H9 (cell line): Measurements from ENCODE around the gene DPM3. TPM values are rescaled to one million over a fixed set of nuclear protein-coding genes. Genes with fewer than 3 reads are reported as not detected.

ENCODE experiments used
- DNase-seq: peaks from one replicate; pipeline ENCODE4 v3.0.0-alpha.2; 2017
- H2AFZ ChIP-seq: one replicate; pipeline ENCODE4 v1.6.1; 2013; ENCODE audit warnings: mild to moderate bottlenecking, low read length, control low read depth, moderate library complexity
- H2AK5ac ChIP-seq: 2 replicates; pipeline ENCODE4 v1.6.1; 2013; ENCODE audit warnings: low read length, control low read depth, mixed read lengths; ENCODE audit not compliant: insufficient read length
- H2BK120ac ChIP-seq: one replicate; pipeline ENCODE4 v1.6.1; 2013; ENCODE audit warnings: low read depth, mild to moderate bottlenecking, low read length, control low read depth, inconsistent platforms; ENCODE audit not compliant: poor library complexity, severe bottlenecking
- H2BK12ac ChIP-seq: 2 replicates; pipeline ENCODE4 v1.6.1; 2013; ENCODE audit warnings: low read length, control low read depth, mixed read lengths, low read depth; ENCODE audit not compliant: insufficient read length
- H2BK15ac ChIP-seq: 2 replicates; pipeline ENCODE4 v1.6.1; 2013; ENCODE audit warnings: low read depth, low read length, control low read depth
- H2BK20ac ChIP-seq: one replicate; pipeline ENCODE4 v1.6.1; 2013; ENCODE audit warnings: low read depth, mild to moderate bottlenecking, low read length, control low read depth, inconsistent platforms; ENCODE audit not compliant: poor library complexity, severe bottlenecking
- H2BK5ac ChIP-seq: 2 replicates; pipeline ENCODE4 v1.6.1; 2013; ENCODE audit warnings: low read length, control low read depth, mixed read lengths; ENCODE audit not compliant: insufficient read length
- H3K14ac ChIP-seq: 2 replicates; pipeline ENCODE4 v1.6.1; 2013; ENCODE audit warnings: low read length, control low read depth; ENCODE audit not compliant: insufficient read depth
- H3K18ac ChIP-seq: 2 replicates; pipeline ENCODE4 v1.6.1; 2013; ENCODE audit warnings: low read depth, mild to moderate bottlenecking, mixed read lengths, low read length, control low read depth; ENCODE audit not compliant: insufficient read length
- H3K23ac ChIP-seq: 2 replicates; pipeline ENCODE4 v1.6.1; 2013; ENCODE audit warnings: low read length, control low read depth, mixed read lengths, low read depth; ENCODE audit not compliant: insufficient read length
- H3K23me2 ChIP-seq: 2 replicates; pipeline ENCODE4 v1.6.1; 2013; ENCODE audit warnings: low read depth, mild to moderate bottlenecking, mixed read lengths, low read length, control low read depth; ENCODE audit not compliant: insufficient read length, poor library complexity, severe bottlenecking
- H3K27ac ChIP-seq: 2 replicates; pipeline ENCODE4 v1.5.1; 2013; ENCODE audit warnings: low read length, control low read depth, mixed read lengths, low read depth; ENCODE audit not compliant: insufficient read length
- H3K27me3 ChIP-seq: 2 replicates; pipeline ENCODE4 v1.6.1; 2013; ENCODE audit warnings: low read length, control low read depth, inconsistent platforms; ENCODE audit not compliant: insufficient read depth
- H3K4ac ChIP-seq: 2 replicates; pipeline ENCODE4 v1.6.1; 2013; ENCODE audit warnings: low read depth, mild to moderate bottlenecking, control low read depth, inconsistent platforms, low read length, moderate library complexity
- H3K4me1 ChIP-seq: 2 replicates; pipeline ENCODE4 v1.6.1; 2013; ENCODE audit warnings: low read length, control low read depth, inconsistent platforms; ENCODE audit not compliant: insufficient read depth
- H3K4me2 ChIP-seq: 2 replicates; pipeline ENCODE4 v1.6.1; 2013; ENCODE audit warnings: low read length, control low read depth, mixed read lengths; ENCODE audit not compliant: insufficient read length, insufficient read depth
- H3K56ac ChIP-seq: 2 replicates; pipeline ENCODE4 v1.6.1; 2013; ENCODE audit warnings: low read depth, mild to moderate bottlenecking, mixed read lengths, low read length, control low read depth; ENCODE audit not compliant: insufficient read length
- H3K79me1 ChIP-seq: 2 replicates; pipeline ENCODE4 v1.6.1; 2013; ENCODE audit warnings: low read depth, mild to moderate bottlenecking, moderate library complexity, low read length, control low read depth, inconsistent platforms; ENCODE audit not compliant: insufficient read depth, poor library complexity, severe bottlenecking
- H3K79me2 ChIP-seq: 2 replicates; pipeline ENCODE4 v1.6.1; 2013; ENCODE audit warnings: low read length, control low read depth, inconsistent platforms; ENCODE audit not compliant: insufficient read depth
- H3K9ac ChIP-seq: 2 replicates; pipeline ENCODE4 v1.6.1; 2013; ENCODE audit warnings: low read length, control low read depth, mixed read lengths; ENCODE audit not compliant: insufficient read length; ENCODE audit errors: extremely low read depth
- H3K9me3 ChIP-seq: one replicate; pipeline ENCODE4 v1.6.1; 2013; ENCODE audit warnings: low read depth, low read length, inconsistent platforms; ENCODE audit not compliant: control insufficient read depth
- H3T11ph ChIP-seq: one replicate; pipeline ENCODE4 v1.6.1; 2013; ENCODE audit warnings: mild to moderate bottlenecking, low read length, control low read depth, inconsistent platforms
- H4K20me1 ChIP-seq: one replicate; pipeline ENCODE4 v1.6.1; 2013; ENCODE audit not compliant: control insufficient read depth, insufficient read length, insufficient read depth
- H4K5ac ChIP-seq: 2 replicates; pipeline ENCODE4 v1.6.1; 2013; ENCODE audit warnings: low read depth, mild to moderate bottlenecking, mixed read lengths, low read length, control low read depth; ENCODE audit not compliant: insufficient read length
- H4K8ac ChIP-seq: replicated peaks from 2 replicates; pipeline ENCODE4 v1.6.1; 2013; ENCODE audit warnings: low read length, control low read depth, mixed read lengths, low read depth; ENCODE audit not compliant: insufficient read length
- H4K91ac ChIP-seq: 2 replicates; pipeline ENCODE4 v1.6.1; 2013; ENCODE audit warnings: low read depth, mild to moderate bottlenecking, moderate library complexity, mixed read lengths, low read length, control low read depth; ENCODE audit not compliant: insufficient read length
- H3K27ac Mint-ChIP-seq, 3 experiments: 2 replicates in 2 of 3; 3 replicates in 1 of 3; pipeline ENCODE4 v1.8.0; 2020 to 2021; ENCODE audit warnings: mixed read lengths in 3 of 3, mild to moderate bottlenecking in 1 of 3, moderate library complexity in 1 of 3
- H3K27me3 Mint-ChIP-seq: 2 replicates; pipeline ENCODE4 v1.8.0; 2021; ENCODE audit warnings: low read depth, mild to moderate bottlenecking, moderate library complexity, mixed read lengths
- H3K36me3 Mint-ChIP-seq, 3 experiments: 2 replicates in 2 of 3; 3 replicates in 1 of 3; pipeline ENCODE4 v1.8.0; 2020 to 2021; ENCODE audit warnings: low read depth in 3 of 3, mixed read lengths in 3 of 3; ENCODE audit not compliant: insufficient read depth in 1 of 3
- H3K4me1 Mint-ChIP-seq, 2 experiments: 2 replicates each; pipeline ENCODE4 v1.8.0; 2020; ENCODE audit warnings: mixed read lengths in 2 of 2
- H3K4me3 Mint-ChIP-seq, 2 experiments: 2 replicates in 1 of 2; 3 replicates in 1 of 2; pipeline ENCODE4 v1.8.0; 2020 to 2021; ENCODE audit warnings: mild to moderate bottlenecking in 2 of 2, mixed read lengths in 2 of 2, moderate library complexity in 1 of 2
- H3K9me3 Mint-ChIP-seq, 2 experiments: 2 replicates in 1 of 2; 3 replicates in 1 of 2; pipeline ENCODE4 v1.8.0; 2020; ENCODE audit warnings: mild to moderate bottlenecking in 2 of 2, mixed read lengths in 2 of 2, moderate library complexity in 1 of 2
- WGBS: extraction: QIAGEN DNeasy Blood & Tissue Kit; methylation state at CpG from one replicate; pipeline ENCODE4 v1.1.7; 2013; ENCODE audit warnings: missing lambda C conversion rate, low lambda C conversion rate, mixed read lengths; ENCODE audit not compliant: insufficient read length; ENCODE audit errors: extremely low coverage; 5-methylcytosine and 5-hydroxymethylcytosine counted together
- total RNA-seq: library from RNA; stranded (reverse); gene quantifications from 2 replicates; pipeline ENCODE4 v1.2.1, GENCODE V29; 2021
- TF ChIP-seq, protein P1 (sequence below): fragments of 200-600 bp; sonication (generic); conservative IDR thresholded peaks from 3 replicates; pipeline ENCODE4 v1.8.0; 2021; ENCODE audit warnings: antibody characterized with exemption, mild to moderate bottlenecking

Gene DPM3
- total RNA-seq, 1 experiment from 2014 or later, result 48.5 TPM

DNA sequence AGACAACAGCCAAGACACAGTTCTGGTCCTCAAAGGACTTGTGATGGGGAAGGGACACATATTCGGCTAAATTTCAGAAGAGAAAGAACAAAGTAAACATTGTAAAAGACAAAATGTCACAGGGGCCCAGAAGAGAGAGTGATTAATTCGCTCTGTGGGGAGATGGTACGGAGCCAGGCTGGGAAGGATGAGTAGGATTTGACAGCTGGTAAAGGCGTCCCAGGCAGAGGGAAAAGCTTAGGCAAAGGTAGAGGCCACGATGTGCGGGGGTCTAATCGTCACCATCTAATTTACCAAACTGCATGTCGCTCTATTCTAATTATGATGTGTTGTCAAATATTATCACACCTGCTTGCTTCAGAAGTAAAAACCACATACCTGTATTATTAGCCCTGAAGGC lies 29.9 kb downstream of the DPM3 start:
- no peaks in the 10 kb centered on the region for H3K79me2 ChIP-seq
- H4K5ac ChIP-seq, result no peak overlapping the region
- no peaks in the 10 kb centered on the region for H3K23me2 ChIP-seq
- TF ChIP-seq, protein P1, sequence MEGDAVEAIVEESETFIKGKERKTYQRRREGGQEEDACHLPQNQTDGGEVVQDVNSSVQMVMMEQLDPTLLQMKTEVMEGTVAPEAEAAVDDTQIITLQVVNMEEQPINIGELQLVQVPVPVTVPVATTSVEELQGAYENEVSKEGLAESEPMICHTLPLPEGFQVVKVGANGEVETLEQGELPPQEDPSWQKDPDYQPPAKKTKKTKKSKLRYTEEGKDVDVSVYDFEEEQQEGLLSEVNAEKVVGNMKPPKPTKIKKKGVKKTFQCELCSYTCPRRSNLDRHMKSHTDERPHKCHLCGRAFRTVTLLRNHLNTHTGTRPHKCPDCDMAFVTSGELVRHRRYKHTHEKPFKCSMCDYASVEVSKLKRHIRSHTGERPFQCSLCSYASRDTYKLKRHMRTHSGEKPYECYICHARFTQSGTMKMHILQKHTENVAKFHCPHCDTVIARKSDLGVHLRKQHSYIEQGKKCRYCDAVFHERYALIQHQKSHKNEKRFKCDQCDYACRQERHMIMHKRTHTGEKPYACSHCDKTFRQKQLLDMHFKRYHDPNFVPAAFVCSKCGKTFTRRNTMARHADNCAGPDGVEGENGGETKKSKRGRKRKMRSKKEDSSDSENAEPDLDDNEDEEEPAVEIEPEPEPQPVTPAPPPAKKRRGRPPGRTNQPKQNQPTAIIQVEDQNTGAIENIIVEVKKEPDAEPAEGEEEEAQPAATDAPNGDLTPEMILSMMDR, result no peak
- Mint-ChIP-seq H3K27me3 (peaks cover 35% of the 10 kb centered on the region), H3K27ac (no peak overlapping the region), H3K4me1 (peaks cover 2 to 4% of the 10 kb centered on the region in 2 experiments; a peak in 1 of 4 replicates), H3K9me3 (no peaks in the 10 kb centered on the region), H3K4me3 (no peak overlapping the region), H3K36me3 (no peaks in the 10 kb centered on the region)
- H3K4me1 ChIP-seq, result no peaks in the 10 kb centered on the region
- no peak overlapping the region for H3K27ac ChIP-seq
- no peak overlapping the region for H2AFZ ChIP-seq
- H3K18ac ChIP-seq, result no peak overlapping the region
- H2BK120ac ChIP-seq, result no peak overlapping the region
- no peak overlapping the region for H3K23ac ChIP-seq
- no peak overlapping the region for H4K8ac ChIP-seq
- H2BK12ac ChIP-seq, result no peak overlapping the region
- H3K9ac ChIP-seq, result no peak overlapping the region
- H3K9me3 ChIP-seq, result no peaks in the 10 kb centered on the region
- H3T11ph ChIP-seq, result no peak overlapping the region
- no peaks in the 10 kb centered on the region for H4K20me1 ChIP-seq
- H2BK15ac ChIP-seq, result no peak overlapping the region
- no peak for DNase-seq
- no peak overlapping the region for H2AK5ac ChIP-seq
- no CpG with 5 or more reads among the region's 8 CpGs for WGBS
- no peak overlapping the region for H3K14ac ChIP-seq
- H3K4ac ChIP-seq, result no peak overlapping the region
- no peak overlapping the region for H2BK5ac ChIP-seq
- no peak overlapping the region for H3K4me2 ChIP-seq
- H3K79me1 ChIP-seq, result no peaks in the 10 kb centered on the region
- no peaks in the 10 kb centered on the region for H3K27me3 ChIP-seq
- H2BK20ac ChIP-seq, result no peak overlapping the region
- H3K56ac ChIP-seq, result no peak overlapping the region
- no peak overlapping the region for H4K91ac ChIP-seq
